GM19035 (cell line): ENCODE data around the gene TCF7L1.
A peak's percentile ranks its signal among the peaks of the same experiment; 100 is the strongest.
"Not testable (repeated sequence)": the region's sequence is repeated elsewhere in the genome, so short reads cannot be mapped to it uniquely, and the experiment has no call there.

Experiments used
- ATAC-seq: cut with Tn5 transposase; IDR thresholded peaks from one replicate; pipeline ENCODE4 v1.9.1; 2021; ENCODE audit not compliant: unreplicated experiment

The TCF7L1 gene

GRCh38 chr2:85312404-85312803 lies 179.2 kb downstream of the TCF7L1 start:
- no peak for ATAC-seq

- ATAC-seq = no peak
Measured at GRCh38 chr2:85314884-85315242, 181.7 kb downstream of the TCF7L1 start.

GRCh38 chr2:85315921-85316320 lies 182.7 kb downstream of the TCF7L1 start:
- not testable (repeated sequence) for ATAC-seq

GRCh38 chr2:85318222-85319074 lies 185.3 kb downstream of the TCF7L1 start:
- no peak for ATAC-seq

GRCh38 chr2:85319796-85320195 lies 186.6 kb downstream of the TCF7L1 start:
- no peak for ATAC-seq

GRCh38 chr2:85323351-85323987 lies 190.3 kb downstream of the TCF7L1 start:
- ATAC-seq = no peak

GRCh38 chr2:85323988-85324367 lies 190.8 kb downstream of the TCF7L1 start:
- ATAC-seq = not testable (repeated sequence)

- no peak for ATAC-seq
Measured at GRCh38 chr2:85324639-85325465, 191.7 kb downstream of the TCF7L1 start.

- no peak for ATAC-seq
Measured at GRCh38 chr2:85325466-85325811, 192.2 kb downstream of the TCF7L1 start.

- peak; percentile 42 for ATAC-seq
Measured at GRCh38 chr2:85326406-85327159, 193.4 kb downstream of the TCF7L1 start.

- peak; percentile 36 for ATAC-seq
Measured at GRCh38 chr2:85327160-85327821, 194.1 kb downstream of the TCF7L1 start.

- peak; percentile 83 for ATAC-seq
Measured at GRCh38 chr2:85327822-85328617, 194.8 kb downstream of the TCF7L1 start, which contains the start of gene TGOLN2. Gene TGOLN2, minus strand, starts transcription at chr2:85327989. Its CDS starts 27 bp downstream, at chr2:85327962.

GRCh38 chr2:85329181-85329651 lies 196.0 kb downstream of the TCF7L1 start:
- no peak for ATAC-seq

- not testable (repeated sequence) for ATAC-seq
Measured at GRCh38 chr2:85329701-85330100, 196.5 kb downstream of the TCF7L1 start.

GRCh38 chr2:85330839-85331636 lies 197.8 kb downstream of the TCF7L1 start:
- ATAC-seq = no peak

- ATAC-seq = not testable (repeated sequence)
Measured at GRCh38 chr2:85333877-85334276, 200.7 kb downstream of the TCF7L1 start.

GRCh38 chr2:85334928-85335327 lies 201.7 kb downstream of the TCF7L1 start:
- no peak for ATAC-seq

- ATAC-seq = no peak
Measured at GRCh38 chr2:85340034-85340892, 207.1 kb downstream of the TCF7L1 start.
